GM19438 (cell line): ENCODE measurements around the gene TUBB8B.
"Not testable (repeated sequence)": the region's sequence is repeated elsewhere in the genome, so short reads cannot be mapped to it uniquely, and the experiment has no call there.

Source experiments
- ATAC-seq: cut with Tn5 transposase; IDR thresholded peaks from one replicate; pipeline ENCODE4 v1.9.1; 2021; ENCODE audit warnings: low read depth; ENCODE audit not compliant: unreplicated experiment

The TUBB8B gene

GRCh38 chr18:13177-13576, 36.2 kb downstream of the TUBB8B start:
- ATAC-seq = not testable (repeated sequence)

- not testable (repeated sequence) for ATAC-seq
Measured at GRCh38 chr18:12773-13172, 36.6 kb downstream of the TUBB8B start.

- ATAC-seq = not testable (repeated sequence)
Measured at GRCh38 chr18:11383-12274, 37.8 kb downstream of the TUBB8B start.

GRCh38 chr18:10624-11184, 38.7 kb downstream of the TUBB8B start:
- ATAC-seq = not testable (repeated sequence)

- not testable (repeated sequence) for ATAC-seq
Measured at GRCh38 chr18:9937-10336, 39.5 kb downstream of the TUBB8B start.
